ENCODE results near the gene ECSIT. TPM values are rescaled to one million over a fixed set of nuclear protein-coding genes. Genes with fewer than 3 reads are reported as not detected.
A peak's percentile ranks its signal among the peaks of the same experiment; 100 is the strongest.

ECSIT gene
- total RNA-seq (2022) (39.8 and 44.8 TPM in 2 replicates), Bru-seq, nascent RNA (percentile 60 among the genes with signal in this experiment), BruChase-seq, experiment 1, labeled RNA remaining after a 2-hour chase (percentile 54 among the genes with signal in this experiment), BruChase-seq, experiment 2, labeled RNA remaining after a 6-hour chase (percentile 64 among the genes with signal in this experiment)
- long read RNA-seq, transcript ECSIT-202 (8 exons, 1,700 nt) = major isoform, 66 of 91 reads
- long read RNA-seq, partial matches to known transcripts = 4 of 91 reads
- long read RNA-seq, other reads (novel, unspliced or antisense) = 19 of 91 reads

DNA sequence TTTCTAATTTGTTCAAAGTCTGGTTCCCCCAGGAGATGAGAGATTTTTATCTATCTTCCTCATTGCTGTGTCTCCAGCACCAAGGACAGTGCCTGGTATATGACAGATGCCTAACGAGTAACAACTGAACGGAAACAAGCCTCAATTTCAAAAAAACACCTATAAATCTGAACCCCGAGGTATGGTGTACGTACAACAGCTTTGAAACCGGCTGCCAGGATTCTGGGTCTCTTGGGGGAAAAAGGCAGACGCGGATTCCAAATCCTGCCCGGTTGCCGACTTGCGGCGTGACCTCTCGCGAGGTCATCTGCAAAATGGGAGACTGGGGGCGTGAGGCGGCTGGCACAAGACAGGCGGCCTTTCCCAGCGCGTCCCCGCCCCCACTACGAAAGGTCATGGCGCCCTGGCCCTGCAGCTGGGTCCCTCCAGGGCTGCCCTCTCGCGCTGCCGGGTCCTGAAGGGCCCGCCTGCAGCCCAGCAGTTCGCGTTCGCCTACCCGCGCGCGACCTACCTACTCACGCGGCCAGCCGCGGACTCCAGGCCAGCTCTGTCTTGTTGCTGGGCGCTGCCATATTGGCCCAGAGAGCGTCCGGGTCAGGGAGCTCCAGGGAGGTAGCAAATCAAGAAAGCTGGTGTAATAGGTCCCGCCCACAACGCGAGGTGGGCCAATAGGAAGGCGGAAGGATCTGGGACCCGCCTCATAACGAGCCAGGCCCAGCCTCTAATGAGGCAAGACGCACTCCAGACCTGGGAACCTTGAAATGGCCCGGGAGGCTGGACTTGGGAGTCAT, at the start of gene ECSIT:
Gene ECSIT (minus strand): TSS at position 584 of the 791 bp plus-strand sequence. CDS start 9,964 bp downstream, outside the sequence.
- POLR2A ChIA-PET = interaction anchor here (0.5 to 0.9 kb wide), 8 partner anchors 13 to 297 kb away, joined by 3 to 11 read pairs (median 4); partner anchors contain the start of genes ELOF1, ODAD3, PRKCSH and SWSAP1
- TSS peak; percentile 76 for BruUV-seq (replicated peaks)
- peaks cover 6% of the 10 kb centered on the region for H3K4me1 Mint-ChIP-seq (ENCODE audit: low read depth, unreplicated experiment)
- Histone ChIP-seq H3K36me3 (ENCODE audit: control insufficient read depth, insufficient read depth, low read length) (no peaks in the 10 kb centered on the region), H3K9me3 (no peaks in the 10 kb centered on the region), H3K4me1 (peaks cover 6% of the 10 kb centered on the region; the same call in 1 of the 2 replicates), H3K4me3 (ENCODE audit: low read depth, low read length) (peak within 1 kb of the TSS; percentile 46), H3K27me3 (replicated peaks; ENCODE audit: control insufficient read depth, insufficient read depth, low read length) (no peaks in the 10 kb centered on the region)
- no peaks in the 10 kb centered on the region for H3K9me3 Mint-ChIP-seq (ENCODE audit: unreplicated experiment)
- H3K27me3 Mint-ChIP-seq (ENCODE audit: insufficient read depth, unreplicated experiment) = no peaks in the 10 kb centered on the region
- CTCF ChIA-PET = interaction anchor here (0.5 to 1.1 kb wide), 9 partner anchors 30 to 273 kb away, joined by 3 to 7 read pairs (median 5); partner anchors contain the start of genes ELOF1 and PRKCSH
- no peak for TF ChIP-seq CTCF (IDR thresholded peaks at IDR 0.05; ENCODE audit: insufficient read depth in 1 of 2, low read depth in 1 of 2, low read length in 1 of 2, severe bottlenecking in 1 of 2, unreplicated experiment in 1 of 2)
- peak within 1 kb of the TSS; percentile 97 for H3K27ac Mint-ChIP-seq (ENCODE audit: unreplicated experiment)
- H3K4me3 Mint-ChIP-seq (ENCODE audit: unreplicated experiment) = peak within 1 kb of the TSS; percentile 99
- intact Hi-C loops (cut with micrococcal nuclease; ENCODE audit: unreplicated experiment) = loop anchor here (2.0 kb wide), 1 partner anchor 68 kb away; the partner anchor contains the start of gene ZNF627
- peaks cover 20% of the 10 kb centered on the region for H3K36me3 Mint-ChIP-seq (ENCODE audit: insufficient read depth, unreplicated experiment)
- peak; percentile 96 to 98 for DNase-seq

GRCh38 chr19:11577451-11578257, 48.7 kb upstream of the ECSIT start, which contains the start of gene ACP5:
Gene ACP5, minus strand, starts transcription at chr19:11577645. Its CDS starts 328 bp downstream, at chr19:11577317.
- intact Hi-C loops (cut with micrococcal nuclease; ENCODE audit: unreplicated experiment) = no loop called here
- H3K4me1 Mint-ChIP-seq (ENCODE audit: low read depth, unreplicated experiment) = no peaks in the 10 kb centered on the region
- no peaks in the 10 kb centered on the region for H3K36me3 ChIP-seq (ENCODE audit: control insufficient read depth, insufficient read depth, low read length)
- BruUV-seq (replicated peaks) = no TSS peak
- H3K4me3 Mint-ChIP-seq (ENCODE audit: unreplicated experiment) = no peak within 1 kb of the TSS
- no peaks in the 10 kb centered on the region for H3K9me3 Mint-ChIP-seq (ENCODE audit: unreplicated experiment)
- no peak within 1 kb of the TSS for H3K4me3 ChIP-seq (ENCODE audit: low read depth, low read length)
- no peak for TF ChIP-seq CTCF (IDR thresholded peaks at IDR 0.05; ENCODE audit: insufficient read depth in 1 of 2, low read depth in 1 of 2, low read length in 1 of 2, severe bottlenecking in 1 of 2, unreplicated experiment in 1 of 2)
- no peak for DNase-seq
- ChIA-PET POLR2A (no interaction called here), CTCF (interaction anchor here (0.6 kb wide), 1 partner anchor 14 kb away, joined by 4 read pairs; no protein-coding TSS in a partner anchor)
- H3K4me1 ChIP-seq = no peaks in the 10 kb centered on the region
- H3K27ac Mint-ChIP-seq (ENCODE audit: unreplicated experiment) = no peak within 1 kb of the TSS
- no peaks in the 10 kb centered on the region for H3K27me3 Mint-ChIP-seq (ENCODE audit: insufficient read depth, unreplicated experiment)
- no peaks in the 10 kb centered on the region for H3K27me3 ChIP-seq (replicated peaks; ENCODE audit: control insufficient read depth, insufficient read depth, low read length)
- no peaks in the 10 kb centered on the region for H3K9me3 ChIP-seq
- no peaks in the 10 kb centered on the region for H3K36me3 Mint-ChIP-seq (ENCODE audit: insufficient read depth, unreplicated experiment)
